ENCODE data around the gene JAK1.

DNA sequence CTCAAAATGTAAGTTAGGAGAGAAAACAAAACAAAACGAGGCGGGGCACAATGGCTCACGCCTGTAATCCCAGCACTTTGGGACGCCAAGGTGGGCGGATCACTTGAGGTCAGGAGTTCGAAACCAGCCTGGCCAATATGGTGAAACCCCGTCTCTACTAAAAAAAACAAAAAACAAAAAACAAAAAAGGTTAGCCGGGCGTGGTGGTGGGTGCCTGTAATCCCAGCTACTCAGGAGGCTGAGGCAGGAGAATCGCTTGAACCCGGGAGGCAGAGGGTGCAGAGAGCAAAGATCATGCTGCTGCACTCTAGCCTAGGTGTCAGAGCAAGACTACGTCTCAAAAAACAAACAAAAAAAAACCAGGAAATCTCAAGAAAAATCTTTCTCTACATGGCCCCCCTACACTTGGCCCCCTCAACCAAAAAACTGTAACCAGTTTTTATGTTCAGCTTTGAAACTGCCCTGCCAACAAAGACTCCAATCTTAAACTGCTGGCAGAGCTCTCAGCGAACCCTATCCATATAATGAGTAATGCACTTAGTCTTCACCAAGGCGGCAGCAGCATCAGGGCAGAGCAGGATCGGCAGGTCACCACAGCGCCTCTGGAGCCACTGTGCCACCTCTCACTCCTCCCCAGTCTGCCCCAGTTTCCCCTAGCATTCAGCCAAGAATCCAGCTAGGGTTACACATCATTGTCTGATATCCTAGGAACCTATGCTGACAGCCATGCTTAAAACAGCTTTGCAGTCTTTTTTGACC lies 71.7 kb downstream of the JAK1 start:
- TF ChIP-seq POLR2A (IDR thresholded peaks at IDR 0.05) = no peak
- TF ChIP-seq, protein P1, sequence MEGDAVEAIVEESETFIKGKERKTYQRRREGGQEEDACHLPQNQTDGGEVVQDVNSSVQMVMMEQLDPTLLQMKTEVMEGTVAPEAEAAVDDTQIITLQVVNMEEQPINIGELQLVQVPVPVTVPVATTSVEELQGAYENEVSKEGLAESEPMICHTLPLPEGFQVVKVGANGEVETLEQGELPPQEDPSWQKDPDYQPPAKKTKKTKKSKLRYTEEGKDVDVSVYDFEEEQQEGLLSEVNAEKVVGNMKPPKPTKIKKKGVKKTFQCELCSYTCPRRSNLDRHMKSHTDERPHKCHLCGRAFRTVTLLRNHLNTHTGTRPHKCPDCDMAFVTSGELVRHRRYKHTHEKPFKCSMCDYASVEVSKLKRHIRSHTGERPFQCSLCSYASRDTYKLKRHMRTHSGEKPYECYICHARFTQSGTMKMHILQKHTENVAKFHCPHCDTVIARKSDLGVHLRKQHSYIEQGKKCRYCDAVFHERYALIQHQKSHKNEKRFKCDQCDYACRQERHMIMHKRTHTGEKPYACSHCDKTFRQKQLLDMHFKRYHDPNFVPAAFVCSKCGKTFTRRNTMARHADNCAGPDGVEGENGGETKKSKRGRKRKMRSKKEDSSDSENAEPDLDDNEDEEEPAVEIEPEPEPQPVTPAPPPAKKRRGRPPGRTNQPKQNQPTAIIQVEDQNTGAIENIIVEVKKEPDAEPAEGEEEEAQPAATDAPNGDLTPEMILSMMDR (IDR thresholded peaks at IDR 0.05) = no peak

All from breast epithelium (tissue), 3 donors.